HG02885 (cell line): Measurements from ENCODE around the gene ZBTB44.
"Not testable (repeated sequence)": the region's sequence is repeated elsewhere in the genome, so short reads cannot be mapped to it uniquely, and the experiment has no call there.

Experiments
- ATAC-seq: cut with Tn5 transposase; IDR thresholded peaks from one replicate; pipeline ENCODE4 v1.9.1; 2021; ENCODE audit warnings: mild to moderate bottlenecking; ENCODE audit not compliant: unreplicated experiment, poor library complexity

Gene ZBTB44

DNA sequence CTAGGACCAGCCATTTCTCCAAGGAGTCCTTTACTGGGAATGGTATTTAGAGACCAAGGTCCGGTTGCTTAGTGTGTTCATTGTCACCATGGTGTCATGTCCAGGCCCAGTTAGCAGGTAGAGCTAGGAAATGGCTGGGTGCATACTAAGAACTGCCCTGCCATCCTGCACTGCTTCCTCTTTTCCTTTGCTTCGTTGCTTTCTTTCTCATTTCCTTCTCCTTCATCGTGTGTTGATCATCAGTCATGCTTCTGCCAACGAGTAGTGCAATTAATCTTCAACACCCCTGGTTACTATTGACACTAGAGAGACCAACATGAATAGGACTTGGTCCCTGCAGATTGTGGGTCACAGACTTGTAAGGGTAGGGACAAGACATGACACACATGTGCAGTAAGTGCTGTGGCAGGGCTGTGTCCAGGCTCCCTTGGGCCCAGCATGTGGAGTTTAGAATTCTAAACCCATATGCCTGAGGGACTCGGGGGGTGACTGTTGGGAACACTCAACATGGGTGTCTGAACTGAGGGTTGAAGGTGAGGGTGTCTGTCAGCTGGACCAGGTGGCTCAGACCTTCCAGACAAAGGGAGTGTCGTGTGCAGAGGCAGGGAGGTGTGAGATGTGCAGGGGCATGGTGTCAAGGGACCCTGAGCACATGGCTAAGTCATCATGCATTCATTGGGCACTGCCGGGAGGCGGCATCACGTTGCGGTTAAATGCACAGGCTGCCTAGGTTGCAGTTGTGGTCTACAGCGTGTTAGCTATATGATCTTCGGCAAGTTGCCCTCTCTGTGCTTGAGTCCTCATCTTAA lies 112.5 kb downstream of the ZBTB44 start:
- no peak for ATAC-seq

DNA sequence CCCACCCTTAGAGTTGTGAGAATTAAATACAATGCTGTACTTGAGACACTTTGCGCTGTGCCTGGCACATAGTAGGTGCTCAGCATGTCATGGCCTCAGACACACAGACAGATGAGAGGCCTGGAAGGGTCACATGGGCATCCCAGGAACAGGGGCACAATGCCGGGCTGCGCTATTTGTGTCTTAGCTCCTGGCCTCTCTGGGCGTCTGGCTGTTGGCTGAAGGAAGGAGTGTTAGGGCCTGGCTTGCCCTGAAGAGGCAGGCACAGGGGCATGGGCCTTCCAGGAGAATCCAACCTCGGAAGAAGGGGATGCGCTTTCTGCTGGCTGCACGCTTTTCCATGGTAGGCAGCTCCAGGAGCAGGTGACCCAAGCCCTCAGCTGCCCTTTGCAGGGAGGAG lies 113.7 kb downstream of the ZBTB44 start:
- ATAC-seq: no peak

DNA sequence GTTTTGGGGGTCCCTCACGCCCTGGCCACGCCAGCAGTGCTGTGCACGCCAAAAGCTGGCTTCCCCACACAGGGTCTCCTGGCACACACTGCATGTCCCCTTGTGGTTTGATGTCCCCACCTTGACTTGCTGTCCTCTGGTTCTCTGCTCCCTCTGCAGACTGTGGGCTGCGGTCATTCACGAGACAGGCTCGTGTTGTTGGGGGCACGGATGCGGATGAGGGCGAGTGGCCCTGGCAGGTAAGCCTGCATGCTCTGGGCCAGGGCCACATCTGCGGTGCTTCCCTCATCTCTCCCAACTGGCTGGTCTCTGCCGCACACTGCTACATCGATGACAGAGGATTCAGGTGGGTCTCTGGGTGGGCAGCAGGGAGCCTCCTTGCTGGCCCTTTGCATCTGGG lies 114.9 kb downstream of the ZBTB44 start:
- ATAC-seq: no peak

GRCh38 chr11:130198964-130199363 lies 115.8 kb downstream of the ZBTB44 start:
- no peak for ATAC-seq

DNA sequence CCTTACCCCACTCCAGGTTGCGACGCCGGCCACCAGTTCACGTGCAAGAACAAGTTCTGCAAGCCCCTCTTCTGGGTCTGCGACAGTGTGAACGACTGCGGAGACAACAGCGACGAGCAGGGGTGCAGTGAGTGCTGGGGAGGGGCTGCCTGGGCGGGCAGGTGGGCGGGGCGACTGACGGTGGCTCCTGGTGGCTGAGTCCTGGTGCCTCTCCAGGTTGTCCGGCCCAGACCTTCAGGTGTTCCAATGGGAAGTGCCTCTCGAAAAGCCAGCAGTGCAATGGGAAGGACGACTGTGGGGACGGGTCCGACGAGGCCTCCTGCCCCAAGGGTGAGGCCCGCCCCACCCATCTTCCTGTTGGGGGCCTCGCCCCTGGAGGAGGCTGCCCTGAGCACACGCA lies 116.4 kb downstream of the ZBTB44 start:
- ATAC-seq: no peak

DNA sequence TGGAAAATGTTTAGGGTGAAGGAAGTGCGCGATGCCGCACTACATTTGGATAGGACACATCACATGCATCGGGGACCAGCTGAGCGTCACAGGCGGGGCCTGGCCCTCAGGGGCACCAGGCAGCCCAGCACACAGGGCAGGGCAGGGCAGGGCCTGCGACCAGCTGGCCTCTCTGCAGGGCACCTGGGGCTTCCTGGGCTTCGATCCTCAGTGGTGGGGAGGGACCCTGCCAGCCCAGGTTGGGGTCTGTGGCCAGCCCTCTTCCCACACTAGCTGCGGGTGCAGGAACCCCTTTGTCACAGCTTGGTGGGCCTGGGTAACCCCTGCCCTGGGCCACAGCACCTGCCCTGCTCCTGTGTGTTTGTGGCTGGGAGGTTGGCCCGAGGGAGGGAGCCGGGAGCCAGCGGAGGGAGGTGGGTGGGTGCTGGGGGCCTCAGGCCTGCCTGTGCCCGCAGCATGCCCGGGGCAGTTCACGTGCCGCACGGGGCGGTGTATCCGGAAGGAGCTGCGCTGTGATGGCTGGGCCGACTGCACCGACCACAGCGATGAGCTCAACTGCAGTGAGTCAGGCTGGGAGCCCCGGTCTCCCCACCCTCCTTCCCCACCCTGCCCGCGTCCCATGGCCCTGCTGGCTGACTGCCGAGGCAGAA lies 117.2 kb downstream of the ZBTB44 start:
- no peak for ATAC-seq

- ATAC-seq: no peak
These were observed 120.3 kb downstream of the ZBTB44 start for GRCh38 chr11:130194241-130195023.

DNA sequence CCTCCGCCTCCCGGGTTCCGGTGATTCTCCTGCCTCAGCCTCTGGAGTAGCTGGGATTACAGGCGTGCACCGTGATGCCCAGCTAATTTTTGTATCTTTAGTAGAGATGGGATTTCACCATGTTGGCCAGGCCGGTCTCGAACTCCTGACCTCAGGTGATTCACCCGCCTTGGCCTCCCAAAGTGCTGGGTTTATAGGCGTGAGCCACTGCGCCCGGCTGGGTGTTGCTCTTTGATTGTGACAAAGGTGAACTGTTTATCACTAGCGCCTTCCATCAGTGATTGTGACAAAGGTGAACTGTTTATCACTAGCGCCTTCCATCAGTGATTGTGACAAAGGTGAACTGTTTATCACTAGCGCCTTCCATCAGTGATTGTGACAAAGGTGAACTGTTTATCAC lies 121.2 kb downstream of the ZBTB44 start:
- not testable (repeated sequence) for ATAC-seq

DNA sequence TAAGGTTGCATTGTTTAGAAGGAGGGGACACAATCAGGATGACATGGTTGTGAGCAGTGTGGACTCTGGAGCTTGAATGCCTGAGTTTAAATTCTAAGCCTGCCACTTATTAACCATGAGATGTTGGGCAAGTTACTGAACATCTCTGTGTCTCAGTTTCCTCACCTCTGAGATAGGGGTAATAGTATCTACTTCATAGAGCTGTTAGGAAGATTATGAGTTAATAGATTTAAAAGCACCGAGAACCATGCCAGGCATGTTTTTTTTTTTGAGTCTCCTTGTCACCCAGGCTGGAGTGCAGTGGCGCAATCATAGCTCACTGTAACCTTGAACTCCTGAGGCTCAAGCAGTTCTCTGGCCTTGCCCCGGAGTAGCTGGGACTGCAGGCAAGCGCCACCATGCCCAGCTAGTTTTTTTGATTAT lies 121.9 kb downstream of the ZBTB44 start:
- no peak for ATAC-seq

- no peak for ATAC-seq
These were observed 122.8 kb downstream of the ZBTB44 start for GRCh38 chr11:130191896-130192295.

DNA sequence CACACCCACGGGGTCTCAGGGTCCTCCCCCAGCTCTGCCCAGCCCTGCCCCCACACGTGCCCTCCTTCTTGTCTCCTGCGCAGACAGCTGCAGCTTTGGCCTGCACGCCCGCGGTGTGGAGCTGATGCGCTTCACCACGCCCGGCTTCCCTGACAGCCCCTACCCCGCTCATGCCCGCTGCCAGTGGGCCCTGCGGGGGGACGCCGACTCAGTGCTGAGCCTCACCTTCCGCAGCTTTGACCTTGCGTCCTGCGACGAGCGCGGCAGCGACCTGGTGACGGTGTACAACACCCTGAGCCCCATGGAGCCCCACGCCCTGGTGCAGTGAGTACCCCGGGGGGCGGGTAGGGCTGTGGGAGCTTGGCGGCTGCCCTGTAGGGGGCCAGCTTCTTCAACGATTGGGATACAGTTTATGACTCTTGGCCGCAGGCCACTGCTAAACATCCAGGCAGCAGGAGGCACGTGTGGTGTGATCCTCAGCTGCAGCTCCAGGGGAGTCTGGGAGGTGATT lies 124.3 kb downstream of the ZBTB44 start:
- no peak for ATAC-seq

DNA sequence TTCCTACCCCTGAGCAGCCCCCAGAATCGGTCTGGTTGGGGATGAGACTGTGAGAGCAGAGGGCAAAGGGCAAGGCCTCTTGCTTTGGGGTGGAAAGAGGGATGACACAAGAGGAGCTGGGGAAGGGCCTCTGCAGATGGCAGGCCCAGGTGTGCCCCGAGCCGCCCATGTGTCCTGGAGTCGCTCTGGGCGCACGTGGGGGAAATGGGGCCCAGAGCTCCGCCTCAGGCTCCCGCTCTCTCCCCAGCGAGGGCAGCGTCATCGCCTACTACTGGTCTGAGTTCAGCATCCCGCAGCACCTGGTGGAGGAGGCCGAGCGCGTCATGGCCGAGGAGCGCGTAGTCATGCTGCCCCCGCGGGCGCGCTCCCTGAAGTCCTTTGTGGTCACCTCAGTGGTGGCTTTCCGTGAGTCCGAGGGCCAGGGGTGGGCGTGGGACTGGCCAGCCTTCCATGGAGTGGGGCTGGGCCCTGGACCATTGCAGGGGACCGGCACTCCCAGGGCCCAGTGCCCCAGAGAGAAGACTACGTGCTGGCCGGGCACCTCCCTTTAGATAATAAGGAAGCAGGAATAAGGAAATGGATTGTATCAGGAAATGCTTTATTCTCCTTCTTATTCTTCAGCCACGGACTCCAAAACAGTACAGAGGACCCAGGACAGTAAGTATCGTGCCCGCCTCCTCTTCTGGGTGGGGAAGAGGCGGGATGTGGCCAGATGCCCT lies 125.1 kb downstream of the ZBTB44 start:
- no peak for ATAC-seq

GRCh38 chr11:130188585-130189347 lies 126.0 kb downstream of the ZBTB44 start:
- no peak for ATAC-seq

DNA sequence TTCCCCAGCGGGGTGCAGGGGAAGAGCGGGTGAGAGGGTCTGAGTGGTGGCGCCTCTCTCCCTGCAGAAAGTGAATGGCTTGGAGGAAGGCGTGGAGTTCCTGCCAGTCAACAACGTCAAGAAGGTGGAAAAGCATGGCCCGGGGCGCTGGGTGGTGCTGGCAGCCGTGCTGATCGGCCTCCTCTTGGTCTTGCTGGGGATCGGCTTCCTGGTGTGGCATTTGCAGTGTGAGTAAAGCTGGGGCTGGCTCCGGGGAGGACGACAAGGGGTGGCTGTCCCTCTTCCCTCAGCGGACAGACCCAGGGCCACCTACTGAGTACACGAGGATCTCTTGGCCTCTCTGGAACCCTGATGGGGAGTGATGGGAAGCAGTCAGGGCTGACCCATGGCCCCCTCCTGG lies 126.7 kb downstream of the ZBTB44 start:
- ATAC-seq: no peak

GRCh38 chr11:130187096-130187495 lies 127.6 kb downstream of the ZBTB44 start:
- ATAC-seq: no peak

DNA sequence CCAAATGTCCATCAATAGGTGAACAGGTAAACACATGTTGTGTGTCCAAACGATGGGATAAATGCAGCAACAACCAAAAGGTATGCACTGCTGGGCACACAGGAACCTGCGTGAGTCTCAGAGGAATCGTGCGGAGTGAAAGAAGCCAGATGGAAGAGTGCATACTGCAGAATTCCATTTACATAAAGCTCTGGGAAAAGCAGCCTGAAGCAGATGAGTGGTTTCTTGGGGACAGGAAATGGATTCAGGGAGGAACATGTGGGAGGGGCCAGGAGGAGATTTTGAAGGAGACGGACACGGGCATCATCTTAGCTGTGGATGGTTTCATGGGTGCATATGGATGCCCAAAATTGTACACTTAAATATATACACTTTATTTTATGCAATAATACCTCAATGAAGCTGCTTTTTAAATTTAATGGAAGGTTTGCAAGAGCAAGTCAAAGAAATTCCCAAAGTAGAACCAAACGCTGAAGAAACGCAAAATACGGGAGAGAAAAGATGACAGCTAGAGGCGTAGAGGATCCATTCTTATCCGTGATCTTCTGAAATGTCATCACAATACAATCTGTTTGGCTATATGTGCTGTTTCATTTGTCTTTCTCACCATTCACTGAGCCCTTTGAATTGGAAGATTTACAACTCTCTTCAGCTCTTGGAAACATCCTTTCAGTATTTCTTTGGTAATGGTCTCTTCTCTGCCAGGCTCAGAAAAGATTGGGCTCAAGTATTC lies 130.7 kb downstream of the ZBTB44 start:
- ATAC-seq: no peak

GRCh38 chr11:130181295-130182272 lies 133.1 kb downstream of the ZBTB44 start:
- ATAC-seq: peak; percentile 56

DNA sequence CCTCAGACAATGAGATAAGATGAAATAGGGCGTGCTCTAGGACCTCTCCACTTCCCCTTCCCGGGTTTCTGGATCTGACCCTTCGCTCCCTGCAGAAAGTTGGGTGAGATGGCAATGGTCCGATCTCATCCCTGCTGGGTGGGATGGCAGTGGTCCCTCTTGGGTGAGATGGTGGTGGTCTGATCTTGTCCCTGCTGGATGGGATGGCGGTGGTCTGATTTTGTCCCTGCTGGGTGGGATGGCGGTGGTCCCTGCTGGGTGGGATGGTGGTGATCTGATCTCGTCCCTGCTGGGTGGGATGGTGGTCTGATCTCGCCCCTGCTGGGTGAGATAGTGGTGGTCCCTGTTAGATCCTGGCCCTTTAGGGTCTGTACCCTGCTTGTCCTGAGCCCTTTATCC lies 133.8 kb downstream of the ZBTB44 start:
- ATAC-seq: peak; percentile 22
